Left kidney (tissue), 8 donors: ENCODE data around the gene ERICH6B. TPM values are rescaled to one million over a fixed set of nuclear protein-coding genes. Genes with fewer than 3 reads are reported as not detected.
A peak's percentile ranks its signal among the peaks of the same experiment; 100 is the strongest.
"Not testable (repeated sequence)": the region's sequence is repeated elsewhere in the genome, so short reads cannot be mapped to it uniquely, and the experiment has no call there.

ENCODE experiments used
- DNase-seq: peaks from one replicate; pipeline ENCODE4 v3.0.0-alpha.2; 2013
- long read RNA-seq, 8 donors: transcript quantifications; one replicate each; lab custom pipeline, GENCODE V29; 2026
- polyA plus RNA-seq: library from polyadenylated mRNA; unstranded; fragments of 120-200 nt; gene quantifications from one replicate; pipeline ENCODE4 v1.2.1, GENCODE V29; 2013; ENCODE audit not compliant: insufficient read length

The ERICH6B gene
- 4.0 TPM for polyA plus RNA-seq
- long read RNA-seq, donor 1 = 0 reads
- long read RNA-seq, donor 2 = 0 reads
- long read RNA-seq, donor 3 = 0 reads
- long read RNA-seq, donor 4 = 0 reads
- long read RNA-seq, donor 5 = 0 reads
- long read RNA-seq, donor 6 = 0 reads
- long read RNA-seq, donor 7 = 0 reads
- long read RNA-seq, donor 8 = 0 reads

GRCh38 chr13:45615501-45616101, at the start of gene ERICH6B:
Gene ERICH6B (minus strand): TSS chr13:45615739. CDS start chr13:45597005, 18,734 bp downstream.
- peak; percentile 75 for DNase-seq

- not testable (repeated sequence) for DNase-seq
Measured at GRCh38 chr13:45662903-45663302, 47.4 kb upstream of the ERICH6B start.

GRCh38 chr13:45662162-45662561, 46.6 kb upstream of the ERICH6B start:
- DNase-seq = no peak

GRCh38 chr13:45660458-45660857, 44.9 kb upstream of the ERICH6B start:
- not testable (repeated sequence) for DNase-seq

- DNase-seq = no peak
Measured at GRCh38 chr13:45659536-45659935, 44.0 kb upstream of the ERICH6B start.

GRCh38 chr13:45658586-45659235, 43.2 kb upstream of the ERICH6B start:
- DNase-seq = no peak

GRCh38 chr13:45654633-45655349, 39.3 kb upstream of the ERICH6B start:
- no peak for DNase-seq

- not testable (repeated sequence) for DNase-seq
Measured at GRCh38 chr13:45645263-45645662, 29.7 kb upstream of the ERICH6B start.

GRCh38 chr13:45642159-45642558, 26.6 kb upstream of the ERICH6B start:
- not testable (repeated sequence) for DNase-seq

- DNase-seq = not testable (repeated sequence)
Measured at GRCh38 chr13:45635291-45635690, 19.8 kb upstream of the ERICH6B start.

GRCh38 chr13:45630791-45631190, 15.3 kb upstream of the ERICH6B start:
- DNase-seq = no peak

GRCh38 chr13:45629940-45630339, 14.4 kb upstream of the ERICH6B start:
- DNase-seq = no peak

GRCh38 chr13:45628094-45628493, 12.6 kb upstream of the ERICH6B start:
- DNase-seq = no peak

GRCh38 chr13:45627656-45628055, 12.1 kb upstream of the ERICH6B start:
- no peak for DNase-seq

GRCh38 chr13:45626731-45627374, 11.3 kb upstream of the ERICH6B start:
- no peak for DNase-seq

- no peak for DNase-seq
Measured at GRCh38 chr13:45623516-45624090, 8.1 kb upstream of the ERICH6B start.

- DNase-seq = no peak
Measured at GRCh38 chr13:45621950-45622349, 6.4 kb upstream of the ERICH6B start.

- no peak for DNase-seq
Measured at GRCh38 chr13:45607931-45608330, 7.6 kb downstream of the ERICH6B start.

- DNase-seq = no peak
Measured at GRCh38 chr13:45604892-45605291, 10.6 kb downstream of the ERICH6B start.

- DNase-seq = no peak
Measured at GRCh38 chr13:45603338-45603737, 12.2 kb downstream of the ERICH6B start.

- DNase-seq = no peak
Measured at GRCh38 chr13:45602183-45603170, 13.1 kb downstream of the ERICH6B start.
